ENCODE results near the gene FFAR1. TPM values are rescaled to one million over a fixed set of nuclear protein-coding genes. Genes with fewer than 3 reads are reported as not detected.

Gene FFAR1
- total RNA-seq, 1 donor from 2014 or later: 0.74 TPM

- H3K9me3 Mint-ChIP-seq (ENCODE audit: low read depth): no peaks in the 10 kb centered on the region
- no peak for TF ChIP-seq CTCF (IDR thresholded peaks at IDR 0.05; ENCODE audit: unreplicated experiment)
- H3K27me3 Mint-ChIP-seq: no peaks in the 10 kb centered on the region
- no peak overlapping the region for H3K27ac Mint-ChIP-seq
- H3K4me3 Mint-ChIP-seq (ENCODE audit: low read depth): no peak overlapping the region
- no peaks in the 10 kb centered on the region for H3K36me3 Mint-ChIP-seq (ENCODE audit: insufficient read depth)
- DNase-seq (ENCODE audit: low spot score, unreplicated experiment): no peak
- H3K4me1 Mint-ChIP-seq (ENCODE audit: low read depth): peaks cover 6% of the 10 kb centered on the region
Measured at GRCh38 chr19:35320065-35320713, 27.5 kb upstream of the FFAR1 start.

GRCh38 chr19:35321291-35321690 is 26.4 kb upstream of the FFAR1 start:
- no peak overlapping the region for H3K4me3 Mint-ChIP-seq (ENCODE audit: low read depth)
- no peaks in the 10 kb centered on the region for H3K36me3 Mint-ChIP-seq (ENCODE audit: insufficient read depth)
- no peak overlapping the region for H3K27ac Mint-ChIP-seq
- DNase-seq (ENCODE audit: low spot score, unreplicated experiment): no peak
- no peak for TF ChIP-seq CTCF (IDR thresholded peaks at IDR 0.05; ENCODE audit: unreplicated experiment)
- peaks cover 6% of the 10 kb centered on the region for H3K4me1 Mint-ChIP-seq (ENCODE audit: low read depth)
- H3K9me3 Mint-ChIP-seq (ENCODE audit: low read depth): no peaks in the 10 kb centered on the region
- H3K27me3 Mint-ChIP-seq: peaks cover 4% of the 10 kb centered on the region

GRCh38 chr19:35322014-35322413 is 25.7 kb upstream of the FFAR1 start:
- H3K4me1 Mint-ChIP-seq (ENCODE audit: low read depth): peaks cover 3% of the 10 kb centered on the region

GRCh38 chr19:35327642-35328041 is 20.1 kb upstream of the FFAR1 start:
- TF ChIP-seq CTCF (IDR thresholded peaks at IDR 0.05; ENCODE audit: unreplicated experiment): peak; percentile 27
- Mint-ChIP-seq H3K4me3 (ENCODE audit: low read depth) (no peak overlapping the region), H3K36me3 (ENCODE audit: insufficient read depth) (no peaks in the 10 kb centered on the region), H3K4me1 (ENCODE audit: low read depth) (no peaks in the 10 kb centered on the region), H3K9me3 (ENCODE audit: low read depth) (no peaks in the 10 kb centered on the region), H3K27ac (no peak overlapping the region), H3K27me3 (peaks cover 11% of the 10 kb centered on the region)
- DNase-seq (ENCODE audit: low spot score, unreplicated experiment): no peak

More at GRCh38 chr19:35322014-35322413, 25.7 kb upstream of the FFAR1 start:
- Mint-ChIP-seq H3K27me3 (peaks cover 4% of the 10 kb centered on the region), H3K27ac (no peak overlapping the region), H3K36me3 (ENCODE audit: insufficient read depth) (no peaks in the 10 kb centered on the region), H3K4me3 (ENCODE audit: low read depth) (no peak overlapping the region), H3K9me3 (ENCODE audit: low read depth) (no peaks in the 10 kb centered on the region)
- TF ChIP-seq CTCF (IDR thresholded peaks at IDR 0.05; ENCODE audit: unreplicated experiment): no peak
- DNase-seq (ENCODE audit: low spot score, unreplicated experiment): no peak

GRCh38 chr19:35328851-35329285 is 18.8 kb upstream of the FFAR1 start, which contains the start of gene CD22:
CD22 (plus strand) TSS chr19:35329187; CDS start chr19:35332041, 2,854 bp downstream.
- Mint-ChIP-seq H3K9me3 (ENCODE audit: low read depth) (no peaks in the 10 kb centered on the region), H3K27ac (no peak within 1 kb of the TSS), H3K4me3 (ENCODE audit: low read depth) (no peak within 1 kb of the TSS), H3K36me3 (ENCODE audit: insufficient read depth) (no peaks in the 10 kb centered on the region), H3K4me1 (ENCODE audit: low read depth) (no peaks in the 10 kb centered on the region), H3K27me3 (peaks cover 11% of the 10 kb centered on the region)
- DNase-seq (ENCODE audit: low spot score, unreplicated experiment): no peak
- no peak for TF ChIP-seq CTCF (IDR thresholded peaks at IDR 0.05; ENCODE audit: unreplicated experiment)
